ENCODE measurements around the gene ZDHHC18. TPM values are rescaled to one million over a fixed set of nuclear protein-coding genes. Genes with fewer than 3 reads are reported as not detected.

The ZDHHC18 gene
- polyA plus RNA-seq, 3 donors, result 3.1 to 46.6 (median 6.0) TPM

- TF ChIP-seq CTCF (IDR thresholded peaks at IDR 0.05), result no peak
- 93% methylated on average over 2 of the region's 3 CpGs for WGBS (ENCODE audit: insufficient coverage)
- Histone ChIP-seq H3K9ac (ENCODE audit: insufficient read depth, low read length, poor library complexity, severe bottlenecking) (no peak overlapping the region), H4K20me1 (ENCODE audit: insufficient read depth, low read length) (no peaks in the 10 kb centered on the region), H3K79me2 (ENCODE audit: insufficient read depth, low read length) (no peaks in the 10 kb centered on the region), H3K36me3 (replicated peaks in 1 of 2; ENCODE audit: control insufficient read depth in 1 of 2, insufficient read depth in 2 of 2, low read length in 2 of 2) (no peaks in the 10 kb centered on the region), H3K4me3 (replicated peaks in 1 of 3; ENCODE audit: low read depth in 2 of 3, low read length in 3 of 3) (no peak overlapping the region), H3K4me2 (replicated peaks; ENCODE audit: extremely low read depth, low read length, poor library complexity, severe bottlenecking) (peak overlapping the region; percentile 3), H3K4me1 (ENCODE audit: control insufficient read depth in 1 of 2, insufficient read depth in 2 of 2, low read length in 2 of 2) (peaks cover 33 to 50% of the 10 kb centered on the region in 2 donors), H3K27ac (ENCODE audit: low read depth in 1 of 2, low read length in 2 of 2) (no peak overlapping the region), H3K27me3 (ENCODE audit: control insufficient read depth in 2 of 2, insufficient read depth in 2 of 2, low read length in 2 of 2) (no peaks in the 10 kb centered on the region), H2AFZ (ENCODE audit: insufficient read depth, low read depth, low read length, poor library complexity, severe bottlenecking) (no peak overlapping the region), H3K9me3 (replicated peaks in 1 of 2; ENCODE audit: control insufficient read depth in 1 of 2, insufficient read depth in 1 of 2, low read length in 2 of 2) (no peaks in the 10 kb centered on the region)
- Mint-ChIP-seq H3K27ac (peak overlapping the region in 2 of 7 donors; percentile 38 to 46), H3K4me1 (peaks cover 41% of the 10 kb centered on the region), H3K4me3 (no peak overlapping the region), H3K9me3 (peaks cover 0 to 4% (median 1%) of the 10 kb centered on the region in 7 donors), H3K27me3 (ENCODE audit: low read depth in 3 of 3) (peaks cover 2 to 4% (median 3%) of the 10 kb centered on the region in 3 donors), H3K36me3 (no peaks in the 10 kb centered on the region)
- no peak for DNase-seq
- intact Hi-C loops (cut with micrococcal nuclease), result loop anchor here in 1 of 2 donors (5.0 kb wide), 1 partner anchor 62 kb away; no protein-coding TSS in a partner anchor
These were observed 11.6 kb upstream of the ZDHHC18 start for GRCh38 chr1:26814893-26815292.

- H3K27ac Mint-ChIP-seq, result peak overlapping the region; percentile 73 to 94 (median 91)
- peak; percentile 68 for TF ChIP-seq CTCF (IDR thresholded peaks at IDR 0.05)
- H3K9me3 ChIP-seq (replicated peaks in 1 of 2; ENCODE audit: control insufficient read depth in 1 of 2, insufficient read depth in 1 of 2, low read length in 2 of 2), result no peaks in the 10 kb centered on the region
- peaks cover 35% of the 10 kb centered on the region for H3K4me1 Mint-ChIP-seq
- peak overlapping the region; percentile 68 to 85 for H3K4me3 Mint-ChIP-seq
- H3K36me3 Mint-ChIP-seq, result no peaks in the 10 kb centered on the region
- peak overlapping the region; percentile 74 for H3K4me2 ChIP-seq (replicated peaks; ENCODE audit: extremely low read depth, low read length, poor library complexity, severe bottlenecking)
- H4K20me1 ChIP-seq (ENCODE audit: insufficient read depth, low read length), result no peaks in the 10 kb centered on the region
- no peak overlapping the region for H3K9ac ChIP-seq (ENCODE audit: insufficient read depth, low read length, poor library complexity, severe bottlenecking)
- peaks cover 2 to 5% (median 4%) of the 10 kb centered on the region in 3 donors for H3K27me3 Mint-ChIP-seq (ENCODE audit: low read depth in 3 of 3)
- H3K9me3 Mint-ChIP-seq, result peaks cover 0 to 2% (median 1%) of the 10 kb centered on the region in 7 donors
- DNase-seq, result peak; percentile 69 to 82 (median 80)
- H3K36me3 ChIP-seq (replicated peaks in 1 of 2; ENCODE audit: control insufficient read depth in 1 of 2, insufficient read depth in 2 of 2, low read length in 2 of 2), result no peaks in the 10 kb centered on the region
- peak overlapping the region; percentile 32 for H2AFZ ChIP-seq (ENCODE audit: insufficient read depth, low read depth, low read length, poor library complexity, severe bottlenecking)
- intact Hi-C loops (cut with micrococcal nuclease), result no loop called here
- peak overlapping the region; percentile 7 to 59 for H3K27ac ChIP-seq (ENCODE audit: low read depth in 1 of 2, low read length in 2 of 2)
- H3K27me3 ChIP-seq (ENCODE audit: control insufficient read depth in 2 of 2, insufficient read depth in 2 of 2, low read length in 2 of 2), result no peaks in the 10 kb centered on the region
- H3K79me2 ChIP-seq (ENCODE audit: insufficient read depth, low read length), result no peaks in the 10 kb centered on the region
- H3K4me1 ChIP-seq (ENCODE audit: control insufficient read depth in 1 of 2, insufficient read depth in 2 of 2, low read length in 2 of 2), result peaks cover 26 to 38% of the 10 kb centered on the region in 2 donors
- peak overlapping the region; percentile 10 to 66 (median 42) for H3K4me3 ChIP-seq (replicated peaks in 1 of 3; ENCODE audit: low read depth in 2 of 3, low read length in 3 of 3)
- 0% methylated on average over 1 of the region's 4 CpGs for WGBS (ENCODE audit: insufficient coverage)
These were observed 5.7 kb upstream of the ZDHHC18 start for GRCh38 chr1:26820784-26821269.

Data from CD14-positive monocyte (primary cell).